Uterus (tissue), 4 donors: ENCODE measurements around the gene NMD3. TPM values are rescaled to one million over a fixed set of nuclear protein-coding genes. Genes with fewer than 3 reads are reported as not detected.

Experiments used
- DNase-seq, 2 donors: peaks; one replicate each; pipeline ENCODE4 v3.0.0-alpha.2; 2019 to 2020
- H3K27ac ChIP-seq, 2 donors: fragments of 200-600 bp; sonication (generic); 1 replicate in 1 of 2; 2 replicates in 1 of 2; pipeline ENCODE4 v1.5.1; 2016 to 2018
- H3K27me3 ChIP-seq, 2 donors: fragments of 200-600 bp; sonication (generic); one replicate each; pipeline ENCODE4 v1.5.1; 2018 to 2019; ENCODE audit warnings: control low read depth in 1 of 2
- H3K36me3 ChIP-seq, 2 donors: fragments of 200-600 bp; sonication (generic); one replicate each; pipeline ENCODE4 v1.5.1; 2019; ENCODE audit warnings: control low read depth in 1 of 2
- H3K4me1 ChIP-seq, 2 donors: fragments of 200-600 bp; sonication (generic); one replicate each; pipeline ENCODE4 v1.5.1; 2018 to 2019; ENCODE audit warnings: control low read depth in 1 of 2
- H3K4me3 ChIP-seq, 2 donors: fragments of 200-600 bp; sonication (generic); 1 replicate in 1 of 2; 2 replicates in 1 of 2; pipeline ENCODE4 v1.5.1; 2018 to 2019; ENCODE audit warnings: mild to moderate bottlenecking in 1 of 2
- H3K9me3 ChIP-seq, 2 donors: fragments of 200-600 bp; sonication (generic); one replicate each; pipeline ENCODE4 v1.5.1; 2019; ENCODE audit warnings: control low read depth in 1 of 2
- CTCF ChIP-seq, 4 experiments: fragments of 200-600 bp in 2 of 4; fragments of 450-650 bp in 2 of 4; sonication (generic) in 2 of 4; IDR thresholded peaks; one replicate each; pipeline ENCODE4 v1.5.1; 2016 to 2019; ENCODE audit warnings: antibody characterized with exemption in 4 of 4, mild to moderate bottlenecking in 2 of 4, moderate library complexity in 1 of 4
- POLR2A ChIP-seq, 2 donors: fragments of 450-650 bp; IDR thresholded peaks; one replicate each; pipeline ENCODE4 v1.6.1; 2016; ENCODE audit warnings: antibody characterized with exemption in 2 of 2, mild to moderate bottlenecking in 1 of 2, moderate library complexity in 1 of 2
- intact Hi-C: fragments of 100-400 bp; cut with DNase I; formaldehyde crosslinking; loops from one replicate; pipeline ENCODE4 v1.15.1; 2023; ENCODE audit warnings: low total_unique reads
- small RNA-seq: library from RNA; depleted of rRNA; stranded (forward); fragments of <200 nt; gene quantifications from one replicate; pipeline ENCODE3, GENCODE V24; 2016
- total RNA-seq, 4 donors: library from RNA; depleted of rRNA in 3 of 4; stranded (reverse); fragments of >200 nt in 3 of 4; gene quantifications; one replicate each; pipeline versions ENCODE4 v1.1.0 to v1.2.4, GENCODE V29; 2014 to 2023
- donor health status: DM: yes; HTN: yes; CAD: no.

Gene NMD3
- total RNA-seq, 4 donors from 2014 or later = 13.8 to 141 (median 62.4) TPM

GRCh38 chr3:161289174-161289573 lies 68.1 kb downstream of the NMD3 start:
- no peaks in the 10 kb centered on the region for H3K27me3 ChIP-seq
- TF ChIP-seq CTCF (IDR thresholded peaks at IDR 0.05) (no peak), POLR2A (IDR thresholded peaks at IDR 0.05) (no peak)
- DNase-seq = no peak
- H3K4me1 ChIP-seq = no peaks in the 10 kb centered on the region
- no peaks in the 10 kb centered on the region for H3K36me3 ChIP-seq
- H3K27ac ChIP-seq = no peak overlapping the region
- H3K4me3 ChIP-seq = no peak overlapping the region
- intact Hi-C loops = no loop called here
- no peaks in the 10 kb centered on the region for H3K9me3 ChIP-seq

- Histone ChIP-seq H3K9me3 (no peaks in the 10 kb centered on the region), H3K4me1 (no peaks in the 10 kb centered on the region), H3K36me3 (no peaks in the 10 kb centered on the region), H3K27ac (no peak overlapping the region), H3K4me3 (no peak overlapping the region), H3K27me3 (no peaks in the 10 kb centered on the region)
- intact Hi-C loops = no loop called here
- TF ChIP-seq POLR2A (IDR thresholded peaks at IDR 0.05) (no peak), CTCF (IDR thresholded peaks at IDR 0.05) (no peak)
- no peak for DNase-seq
These were observed 70.2 kb downstream of the NMD3 start for GRCh38 chr3:161291191-161291901.

DNA sequence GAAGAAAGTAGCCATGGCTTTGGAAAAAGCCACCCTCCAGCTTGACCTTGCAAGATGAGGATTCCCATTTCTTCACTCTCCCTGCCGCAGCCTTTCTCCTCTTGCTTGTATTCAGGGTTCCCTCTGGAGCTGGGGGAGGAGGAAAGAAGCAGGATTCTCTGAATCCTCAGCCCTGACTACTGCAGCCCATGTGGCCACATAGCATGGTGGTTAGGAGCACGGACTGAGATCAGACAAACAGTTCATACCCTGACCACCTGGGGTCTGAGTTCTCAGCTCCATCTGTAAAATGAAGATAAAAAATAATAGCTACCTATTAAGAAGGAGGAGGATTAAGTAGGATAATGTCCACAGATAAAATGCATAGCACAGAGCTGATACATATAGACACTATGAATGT lies 72.3 kb downstream of the NMD3 start:
- TF ChIP-seq CTCF (IDR thresholded peaks at IDR 0.05) (no peak), POLR2A (IDR thresholded peaks at IDR 0.05) (no peak)
- no peak for DNase-seq
- no peaks in the 10 kb centered on the region for H3K9me3 ChIP-seq
- no peak overlapping the region for H3K27ac ChIP-seq
- no peaks in the 10 kb centered on the region for H3K4me1 ChIP-seq
- no peaks in the 10 kb centered on the region for H3K27me3 ChIP-seq
- H3K36me3 ChIP-seq = no peaks in the 10 kb centered on the region
- intact Hi-C loops = no loop called here
- no peak overlapping the region for H3K4me3 ChIP-seq

GRCh38 chr3:161295325-161295724 lies 74.2 kb downstream of the NMD3 start:
- H3K4me1 ChIP-seq = no peaks in the 10 kb centered on the region
- no peaks in the 10 kb centered on the region for H3K36me3 ChIP-seq
- H3K9me3 ChIP-seq = no peaks in the 10 kb centered on the region
- no peak overlapping the region for H3K27ac ChIP-seq
- intact Hi-C loops = no loop called here
- H3K4me3 ChIP-seq = no peak overlapping the region
- no peaks in the 10 kb centered on the region for H3K27me3 ChIP-seq
- TF ChIP-seq POLR2A (IDR thresholded peaks at IDR 0.05) (no peak), CTCF (IDR thresholded peaks at IDR 0.05) (no peak)
- DNase-seq = no peak

- H3K27me3 ChIP-seq = no peaks in the 10 kb centered on the region
- no peaks in the 10 kb centered on the region for H3K36me3 ChIP-seq
- H3K4me1 ChIP-seq = no peaks in the 10 kb centered on the region
- no peaks in the 10 kb centered on the region for H3K9me3 ChIP-seq
- no peak overlapping the region for H3K4me3 ChIP-seq
- no peak for TF ChIP-seq POLR2A (IDR thresholded peaks at IDR 0.05)
- TF ChIP-seq CTCF (IDR thresholded peaks at IDR 0.05) = no peak
- intact Hi-C loops = no loop called here
- no peak overlapping the region for H3K27ac ChIP-seq
- no peak for DNase-seq
These were observed 75.7 kb downstream of the NMD3 start for GRCh38 chr3:161296814-161297213.

Small RNA genes lying within 50 kb of the gene (small RNA-seq; reads per million reads assigned to genes)
- gene AC108738.1 = not detected

Other genes with a start within 250 kb of the NMD3 start
- gene B3GALNT1, start 116.0 kb upstream of the NMD3 start, total RNA-seq = 10 to 100 TPM in 3 of 4 donors, under 1 TPM in 1; 0.77 to 85.1 (median 14.8) TPM
- 1 to 10 TPM in 2 of 4 donors, under 1 TPM in 1, not detected in 1; under 0.01 to 1.5 (median 1.0) TPM for gene SPTSSB, start 150.2 kb downstream of the NMD3 start, total RNA-seq